Measurements from ENCODE around the gene NT5DC3.

DNA sequence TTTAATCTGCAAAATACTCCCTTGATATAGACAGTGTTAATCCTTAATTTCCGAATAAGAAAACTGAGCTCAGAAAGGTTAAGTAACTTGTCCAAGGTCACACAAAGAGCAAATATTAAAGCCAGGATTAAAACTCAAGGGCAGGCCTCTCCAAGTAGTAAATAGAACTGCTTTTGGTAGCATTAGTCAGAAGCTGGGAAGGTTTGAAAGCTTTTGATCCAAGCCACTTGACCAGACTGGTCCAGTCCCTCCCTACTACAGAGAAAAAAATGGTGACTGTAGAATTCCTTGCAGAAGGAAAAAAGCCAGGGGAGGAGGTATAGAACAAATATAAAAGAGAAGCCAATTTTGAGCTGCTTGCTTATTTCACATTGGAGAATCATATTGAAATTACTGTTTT is 111.5 kb downstream of the NT5DC3 start:
- TF ChIP-seq GATA2 (IDR thresholded peaks at IDR 0.05; ENCODE audit: low read depth, low read length) (no peak), GATA3 (IDR thresholded peaks at IDR 0.05; ENCODE audit: low read depth, low read length) (no peak)
